Left ventricle myocardium superior (tissue), 1 donor: ENCODE measurements around the gene NTF4. TPM values are rescaled to one million over a fixed set of nuclear protein-coding genes. Genes with fewer than 3 reads are reported as not detected.

Experiments
- ATAC-seq: fragments of 200-7000 bp; cut with Tn5 transposase; one replicate; pipeline ENCODE4 v1.9.1; 2020; ENCODE audit warnings: mild to moderate bottlenecking, moderate library complexity
- DNase-seq: peaks from one replicate; pipeline ENCODE4 v3.0.0-alpha.2; 2020
- intact Hi-C: fragments of 100-400 bp; cut with micrococcal nuclease; formaldehyde crosslinking; loops from one replicate; pipeline ENCODE4 v1.11.0; 2022
- total RNA-seq: library from RNA; stranded (reverse); fragmentation: NEBNext Ultra II Directional; extraction: Animal tissue kit (Norgen Biotek cat#: 25700); gene quantifications from one replicate; pipeline ENCODE4 v1.2.1, GENCODE V29; 2021
- donor health status: DM: no; HTN: yes; CAD: no; lungs with severe emphysema.

Gene NTF4
- total RNA-seq, 1 donor from 2014 or later: not detected

DNA sequence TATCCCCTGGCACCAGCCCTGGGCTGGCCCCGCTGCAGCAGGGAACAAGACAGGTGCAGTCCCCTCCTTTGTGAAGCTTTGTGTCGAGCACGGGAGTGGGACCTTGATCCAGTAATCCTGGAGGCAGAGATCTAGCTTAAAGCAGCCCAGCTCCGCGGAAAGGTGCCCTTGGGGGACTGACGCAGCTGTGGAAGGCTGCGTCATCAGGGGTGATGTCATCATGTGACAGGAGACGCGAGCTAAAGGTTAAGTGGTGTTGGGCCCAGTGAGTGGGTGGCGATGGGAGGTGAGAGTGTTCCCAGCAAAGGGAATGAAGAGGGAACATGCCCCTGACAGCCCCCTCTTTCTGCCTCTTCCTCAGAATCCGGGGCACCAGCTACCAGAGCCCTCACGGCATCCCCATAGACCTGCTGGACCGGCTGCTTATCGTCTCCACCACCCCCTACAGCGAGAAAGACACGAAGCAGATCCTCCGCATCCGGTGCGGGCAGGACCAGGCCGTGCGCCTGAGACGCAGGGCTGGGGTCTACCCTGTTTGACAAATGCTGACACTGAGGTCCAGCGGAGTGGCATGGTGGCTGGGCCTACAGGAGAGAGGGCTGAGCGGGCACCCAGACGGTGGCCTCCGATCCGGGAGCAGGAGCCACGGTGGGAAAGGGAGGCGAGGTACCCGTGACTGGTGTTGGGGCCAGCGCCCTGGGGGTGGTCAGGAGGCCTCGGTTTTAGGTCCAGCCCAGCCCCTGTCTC lies 50.3 kb downstream of the NTF4 start:
- ATAC-seq (no peak), DNase-seq (no peak)
- intact Hi-C loops: no loop called here

- no peak for ATAC-seq
- DNase-seq: no peak
- intact Hi-C loops: no loop called here
These were observed 53.4 kb downstream of the NTF4 start for GRCh38 chr19:49011194-49011593.

Other genes starting within 250 kb of the NTF4 start
- gene HSD17B14, start 228.3 kb downstream of the NTF4 start, total RNA-seq: 1.2 TPM
- 22.2 TPM for gene PLEKHA4, start 196.2 kb downstream of the NTF4 start, total RNA-seq
- gene PPP1R15A, start 192.4 kb downstream of the NTF4 start, total RNA-seq: 63.0 TPM
- gene TULP2, start 166.1 kb downstream of the NTF4 start, total RNA-seq: not detected
- 265 TPM for gene NUCB1, start 164.5 kb downstream of the NTF4 start, total RNA-seq
- not detected for gene DHDH, start 131.1 kb downstream of the NTF4 start, total RNA-seq
- 22.0 TPM for gene BAX, start 109.9 kb downstream of the NTF4 start, total RNA-seq
- gene FTL, start 99.5 kb downstream of the NTF4 start, total RNA-seq: 684 TPM
- gene GYS1, start 71.5 kb downstream of the NTF4 start, total RNA-seq: 103 TPM
- 44.4 TPM for gene RUVBL2, start 70.9 kb downstream of the NTF4 start, total RNA-seq
- not detected for gene LHB, start 47.7 kb downstream of the NTF4 start, total RNA-seq
- not detected for gene CGB3, start 40.5 kb downstream of the NTF4 start, total RNA-seq
- not detected for gene CGB2, start 32.9 kb downstream of the NTF4 start, total RNA-seq
- not detected for gene CGB1, start 27.9 kb downstream of the NTF4 start, total RNA-seq
- gene CGB5, start 21.0 kb downstream of the NTF4 start, total RNA-seq: not detected
- not detected for gene CGB8, start 15.7 kb downstream of the NTF4 start, total RNA-seq
- not detected for gene CGB7, start 7.1 kb downstream of the NTF4 start, total RNA-seq
- gene KCNA7, start 7.9 kb upstream of the NTF4 start, total RNA-seq: 0.42 TPM
- 139 TPM for gene SNRNP70, start 20.6 kb upstream of the NTF4 start, total RNA-seq
- 19.8 TPM for gene LIN7B, start 49.6 kb upstream of the NTF4 start, total RNA-seq
- gene C19orf73, start 54.3 kb upstream of the NTF4 start, total RNA-seq: 1.2 TPM
- gene PPFIA3, start 54.7 kb upstream of the NTF4 start, total RNA-seq: 4.0 TPM
- gene HRC, start 90.6 kb upstream of the NTF4 start, total RNA-seq: 868 TPM
- 26.6 TPM for gene TRPM4, start 93.0 kb upstream of the NTF4 start, total RNA-seq